Right ventricle myocardium inferior (tissue), 1 donor: ENCODE data around the gene FOXD4L1. TPM values are rescaled to one million over a fixed set of nuclear protein-coding genes. Genes with fewer than 3 reads are reported as not detected.
"Not testable (repeated sequence)": the region's sequence is repeated elsewhere in the genome, so short reads cannot be mapped to it uniquely, and the experiment has no call there.

Experiments used
- ATAC-seq: fragments of 200-7000 bp; cut with Tn5 transposase; one replicate; pipeline ENCODE4 v1.9.1; 2020; ENCODE audit warnings: mild to moderate bottlenecking, moderate library complexity
- DNase-seq: peaks from one replicate; pipeline ENCODE4 v3.0.0; 2021; ENCODE audit errors: missing footprints
- intact Hi-C: fragments of 100-400 bp; cut with DNase I; formaldehyde crosslinking; loops from one replicate; pipeline ENCODE4 v1.11.0; 2022
- long read RNA-seq: library from polyadenylated mRNA; unstranded; transcript quantifications from one replicate; pipeline ENCODE4 v2.0.0, GENCODE V29; 2021
- total RNA-seq: library from RNA; stranded (reverse); fragmentation: NEBNext Ultra II Directional; extraction: Animal tissue kit (Norgen Biotek cat#: 25700); gene quantifications from one replicate; pipeline ENCODE4 v1.2.1, GENCODE V29; 2021
- donor health status: DM: no; HTN: yes; CAD: no; lungs with severe emphysema.

FOXD4L1 gene
- total RNA-seq, result not detected
- long read RNA-seq, result 0 reads

DNA sequence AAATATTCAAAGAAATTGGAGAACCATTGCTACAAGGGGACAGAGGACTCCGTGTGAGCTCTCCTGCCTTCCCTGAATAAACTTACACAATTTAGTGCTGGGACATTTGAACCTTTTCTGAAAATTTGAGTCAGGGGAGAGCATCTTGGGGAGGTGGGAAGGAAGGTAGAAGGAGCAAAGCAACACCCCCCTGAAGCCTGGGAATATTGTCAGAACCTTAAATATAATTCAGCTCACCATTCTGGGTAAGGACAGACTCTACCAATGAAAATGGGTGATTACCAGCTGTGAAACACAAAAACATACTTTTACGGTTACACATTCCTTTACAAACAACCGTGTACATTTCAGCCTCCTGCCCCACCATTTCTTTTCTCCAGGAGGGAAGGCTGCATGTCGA is at the start of gene FOXD4L1:
TSS of gene FOXD4L1 (plus strand) at position 301 of the 400 bp plus-strand sequence. CDS start 592 bp downstream, outside the sequence.
- ATAC-seq, DNase-seq, intact Hi-C loops: not testable (repeated sequence)

DNA sequence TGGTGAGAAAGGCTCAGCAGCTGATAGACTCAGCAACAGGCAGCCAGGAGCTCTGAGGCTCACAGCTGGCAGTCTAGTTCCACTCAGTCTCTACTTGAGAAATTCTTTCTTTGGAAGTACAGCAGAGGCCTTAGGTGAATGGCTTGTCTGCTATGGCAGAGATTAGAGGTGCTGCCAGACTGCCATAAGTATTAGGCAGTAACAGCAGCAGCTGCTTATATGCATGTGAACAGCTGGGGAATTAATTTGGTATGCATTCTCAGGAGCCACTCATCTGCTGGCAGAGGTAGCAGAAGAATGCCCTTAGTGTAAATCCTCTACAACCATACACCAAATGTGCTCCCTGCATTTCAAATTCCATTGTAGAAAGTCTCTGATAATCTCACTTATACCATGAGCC is 32.7 kb upstream of the FOXD4L1 start:
- intact Hi-C loops, DNase-seq: not testable (repeated sequence)

DNA sequence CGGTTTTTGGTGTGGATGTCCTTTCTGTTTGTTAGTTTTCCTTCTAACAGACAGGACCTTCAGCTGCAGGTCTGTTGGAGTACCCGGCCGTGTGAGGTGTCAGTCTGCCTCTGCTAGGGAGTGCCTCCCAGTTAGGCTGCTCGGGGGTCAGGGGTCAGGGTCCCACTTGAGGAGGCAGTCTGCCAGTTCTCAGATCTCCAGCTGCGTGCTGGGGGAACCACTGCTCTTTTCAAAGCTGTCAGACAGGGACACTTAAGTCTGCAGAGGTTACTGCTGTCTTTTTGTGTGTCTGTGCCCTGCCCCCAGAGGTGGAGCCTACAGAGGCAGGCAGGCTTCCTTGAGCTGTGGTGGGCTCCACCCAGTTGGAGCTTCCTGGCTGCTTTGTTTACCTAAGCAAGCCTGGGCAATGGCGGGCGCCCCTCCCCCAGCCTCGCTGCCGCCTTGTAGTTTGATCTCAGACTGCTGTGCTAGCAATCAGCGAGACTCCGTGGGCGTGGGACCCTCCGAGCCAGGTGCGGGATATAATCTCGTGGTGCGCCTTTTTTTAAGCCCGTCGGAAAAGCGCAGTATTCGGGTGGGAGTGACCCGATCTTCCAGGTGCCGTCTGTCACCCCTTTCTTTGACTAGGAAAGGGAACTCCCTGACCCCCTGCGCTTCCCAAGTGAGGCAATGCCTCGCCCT is 21.6 kb upstream of the FOXD4L1 start:
- ATAC-seq, DNase-seq, intact Hi-C loops: not testable (repeated sequence)

More for the DNA sequence above, 32.7 kb upstream of the FOXD4L1 start:
- ATAC-seq, result not testable (repeated sequence)

DNA sequence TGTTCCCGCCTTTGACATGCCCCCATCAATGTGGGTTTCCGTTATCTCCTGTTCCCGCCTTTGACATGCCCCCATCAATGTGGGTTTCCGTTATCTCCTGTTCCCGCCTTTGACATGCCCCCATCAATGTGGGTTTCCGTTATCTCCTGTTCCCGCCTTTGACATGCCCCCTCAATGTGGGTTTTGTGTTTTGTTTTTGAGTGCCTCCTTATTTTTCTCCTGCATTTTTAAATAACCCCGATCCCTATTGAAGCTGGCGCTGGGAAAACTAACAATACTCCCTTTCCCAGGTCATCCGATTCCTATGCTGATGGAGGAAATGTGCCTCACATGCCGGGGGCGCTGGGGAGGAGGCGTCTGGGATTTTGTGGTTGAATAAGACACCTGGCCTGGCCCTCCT is 1.9 kb upstream of the FOXD4L1 start:
- intact Hi-C loops, ATAC-seq, DNase-seq: not testable (repeated sequence)

DNA sequence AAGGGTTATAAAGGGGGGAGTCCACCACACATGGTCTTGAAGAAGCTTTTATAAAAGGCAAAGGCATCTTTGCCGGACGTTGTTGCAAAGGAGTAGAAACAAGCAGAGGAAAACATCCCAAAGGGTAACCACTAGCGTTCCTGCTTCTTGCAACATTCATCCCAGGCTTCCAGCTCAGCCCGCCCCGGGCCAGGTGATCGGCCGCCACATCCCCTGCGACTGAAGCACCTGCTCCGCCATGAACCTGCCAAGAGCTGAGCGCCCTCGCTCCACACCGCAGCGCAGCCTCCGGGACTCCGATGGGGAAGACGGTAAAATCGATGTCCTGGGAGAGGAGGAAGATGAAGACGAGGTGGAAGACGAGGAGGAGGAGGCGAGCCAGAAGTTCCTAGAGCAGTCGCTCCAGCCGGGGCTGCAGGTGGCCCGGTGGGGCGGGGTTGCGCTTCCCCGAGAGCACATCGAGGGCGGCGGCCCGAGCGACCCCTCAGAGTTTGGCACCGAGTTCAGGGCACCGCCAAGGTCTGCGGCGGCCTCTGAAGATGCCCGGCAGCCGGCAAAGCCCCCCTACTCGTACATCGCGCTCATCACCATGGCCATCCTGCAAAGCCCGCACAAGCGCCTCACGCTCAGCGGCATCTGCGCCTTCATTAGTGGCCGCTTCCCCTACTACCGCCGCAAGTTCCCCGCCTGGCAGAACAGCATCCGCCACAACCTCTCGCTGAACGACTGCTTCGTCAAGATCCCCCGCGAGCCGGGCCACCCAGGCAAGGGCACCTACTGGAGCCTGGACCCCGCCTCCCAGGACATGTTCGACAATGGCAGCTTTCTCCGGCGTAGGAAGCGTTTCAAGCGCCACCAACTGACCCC is 787 bp downstream of the FOXD4L1 start:
- DNase-seq, intact Hi-C loops, ATAC-seq: not testable (repeated sequence)

DNA sequence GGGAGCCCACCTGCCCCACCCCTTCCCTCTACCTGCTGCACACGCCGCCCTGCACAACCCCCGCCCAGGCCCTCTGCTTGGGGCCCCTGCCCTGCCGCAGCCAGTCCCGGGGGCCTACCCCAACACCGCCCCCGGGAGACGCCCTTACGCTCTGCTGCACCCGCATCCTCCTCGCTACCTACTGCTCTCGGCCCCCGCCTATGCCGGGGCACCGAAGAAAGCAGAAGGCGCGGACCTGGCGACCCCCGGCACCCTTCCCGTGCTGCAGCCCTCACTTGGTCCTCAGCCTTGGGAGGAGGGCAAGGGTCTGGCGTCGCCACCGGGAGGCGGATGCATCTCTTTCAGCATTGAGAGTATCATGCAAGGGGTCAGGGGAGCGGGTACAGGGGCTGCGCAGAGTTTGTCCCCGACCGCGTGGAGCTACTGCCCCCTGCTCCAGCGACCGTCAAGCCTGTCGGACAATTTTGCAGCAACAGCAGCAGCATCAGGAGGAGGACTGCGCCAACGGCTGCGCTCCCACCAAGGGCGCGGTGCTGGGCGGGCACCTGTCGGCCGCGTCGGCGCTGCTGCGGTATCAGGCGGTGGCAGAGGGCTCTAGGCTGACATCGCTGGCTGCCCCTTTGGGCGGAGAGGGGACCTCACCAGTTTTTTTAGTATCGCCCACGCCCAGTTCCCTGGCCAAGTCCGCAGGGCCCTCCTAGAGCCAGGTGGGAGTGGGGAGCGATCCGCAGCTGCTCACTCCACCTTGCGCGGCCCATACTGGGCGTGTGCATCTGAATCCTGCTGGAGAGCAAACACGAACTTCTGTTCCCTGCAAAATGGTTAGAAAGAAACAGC is 1.6 kb downstream of the FOXD4L1 start:
- ATAC-seq, DNase-seq, intact Hi-C loops: not testable (repeated sequence)

DNA sequence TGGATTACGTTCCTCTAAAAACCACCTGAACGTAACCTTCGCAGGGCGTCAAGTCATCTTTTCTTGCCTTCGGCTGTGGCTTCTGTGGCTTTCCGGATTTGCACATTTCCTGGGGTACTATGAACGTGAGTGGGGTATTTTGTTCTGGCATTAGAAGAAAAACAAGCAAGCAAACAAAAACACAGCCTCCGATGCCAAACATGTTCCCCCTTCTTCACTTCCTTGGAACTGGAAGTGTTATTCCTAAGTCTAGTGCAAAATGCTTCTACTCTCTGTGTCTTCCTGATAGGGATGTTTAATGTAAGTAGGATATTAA is 2.2 kb downstream of the FOXD4L1 start:
- intact Hi-C loops, DNase-seq, ATAC-seq: not testable (repeated sequence)

DNA sequence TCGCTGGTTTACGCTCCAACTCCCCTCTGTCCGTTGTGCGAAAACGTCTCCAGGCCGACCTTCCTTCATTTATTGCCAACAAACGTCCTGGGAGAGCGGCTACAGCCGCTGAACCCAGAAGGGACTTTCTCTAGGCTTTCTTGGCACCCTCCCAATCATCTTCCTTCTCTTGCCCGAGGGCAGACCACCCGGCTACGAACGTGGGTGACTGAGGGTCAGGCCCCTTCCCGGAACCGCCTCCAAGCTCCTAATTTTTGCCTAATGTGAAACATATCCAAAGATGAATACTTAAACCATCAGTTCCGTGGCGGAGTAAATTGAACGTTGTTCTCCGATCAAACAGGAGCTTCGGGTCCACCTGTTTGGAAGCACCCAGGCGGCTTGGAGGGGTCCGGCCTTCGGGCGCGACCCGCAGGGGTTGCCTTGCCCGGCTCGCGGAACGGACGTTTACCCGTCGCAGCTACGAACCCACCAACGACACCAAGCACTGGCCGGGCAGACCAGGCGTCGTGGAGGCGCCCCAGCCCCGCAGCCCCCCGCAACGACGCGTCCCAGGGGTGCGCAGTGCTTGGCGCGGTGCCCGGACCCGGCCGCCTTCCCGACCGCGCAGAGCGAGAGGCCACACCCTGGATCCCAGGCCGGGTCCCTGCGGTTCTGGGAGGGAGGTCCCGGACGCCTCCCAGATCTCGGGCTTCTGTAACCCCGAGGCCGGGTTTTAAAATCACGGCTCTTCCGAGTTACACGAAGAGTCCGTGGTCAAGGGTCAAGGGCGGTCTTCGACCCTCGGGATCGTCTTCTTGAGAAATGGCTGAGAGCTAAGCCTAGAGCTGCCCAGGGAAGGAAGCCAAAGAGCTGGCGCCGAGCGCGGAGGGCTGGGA is 4.0 kb downstream of the FOXD4L1 start:
- intact Hi-C loops, DNase-seq: not testable (repeated sequence)
- ATAC-seq, result peak; percentile 36

DNA sequence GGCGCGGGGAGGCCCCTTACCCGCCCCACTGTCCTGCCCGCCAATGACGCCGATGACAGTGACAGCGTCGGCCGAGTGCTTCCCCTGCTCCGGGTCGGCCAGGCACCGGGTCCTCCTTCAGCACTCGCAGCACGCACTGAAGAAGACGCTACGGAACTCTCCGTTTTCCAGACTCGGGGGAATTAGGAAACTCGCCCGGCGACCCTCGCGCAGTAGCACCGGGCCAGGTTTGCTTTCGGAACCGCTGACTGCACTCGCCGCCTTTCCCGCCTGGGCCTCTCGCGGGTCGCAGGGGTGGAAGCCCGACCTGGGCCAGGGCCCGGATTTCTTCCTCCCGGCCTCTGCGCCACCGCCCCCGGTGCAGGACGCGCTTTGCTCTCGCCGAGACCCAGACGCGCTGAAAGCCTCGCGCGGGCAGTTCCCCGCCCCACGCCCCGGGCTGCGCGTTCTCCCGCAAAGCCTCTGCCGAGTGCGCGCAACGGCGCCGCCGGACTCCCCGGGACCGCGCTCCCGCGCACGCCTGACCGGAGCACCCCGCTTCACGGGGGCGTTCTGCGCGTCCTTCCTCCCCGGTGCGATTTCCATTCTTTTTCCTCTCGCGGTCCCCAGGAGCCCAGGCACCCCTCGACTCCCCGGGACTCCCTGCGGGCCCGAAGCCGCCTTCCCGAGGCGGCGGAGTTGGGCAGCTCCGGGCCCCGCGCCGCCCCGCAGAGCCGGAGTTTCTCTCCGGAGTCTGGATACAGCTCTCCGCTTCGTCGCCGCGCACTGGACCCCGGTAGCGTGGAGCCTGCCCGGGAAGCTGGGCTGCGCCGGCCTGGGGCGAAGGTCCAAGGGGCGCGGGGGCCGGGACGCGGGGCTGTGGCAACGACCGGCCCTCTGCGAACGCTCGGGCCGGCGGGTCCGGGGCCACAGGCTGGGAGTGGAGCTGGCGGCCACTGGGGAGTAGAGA is 4.9 kb downstream of the FOXD4L1 start:
- DNase-seq, result peak; percentile 84
- intact Hi-C loops, result not testable (repeated sequence)
- peak; percentile 67 for ATAC-seq

DNA sequence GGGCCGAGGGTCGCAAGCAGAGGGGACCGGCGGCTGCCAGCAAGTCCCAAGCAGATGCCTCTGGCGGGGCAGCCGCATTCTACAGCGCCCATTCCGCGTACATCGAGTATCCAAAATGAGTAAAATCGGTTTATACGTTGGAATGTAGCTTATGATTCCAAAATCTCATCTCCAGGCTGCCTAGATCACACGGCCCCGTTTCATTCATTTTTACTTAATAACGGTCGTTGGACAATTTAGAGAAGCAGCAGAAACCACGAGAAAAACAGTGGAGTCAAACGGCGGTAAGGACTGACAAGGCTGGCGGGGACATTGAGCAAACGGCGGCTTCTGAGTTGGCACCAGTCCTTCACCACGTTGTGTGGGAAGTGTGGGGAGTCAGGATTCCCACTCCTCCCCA is 5.6 kb downstream of the FOXD4L1 start:
- DNase-seq, ATAC-seq, intact Hi-C loops: not testable (repeated sequence)

DNA sequence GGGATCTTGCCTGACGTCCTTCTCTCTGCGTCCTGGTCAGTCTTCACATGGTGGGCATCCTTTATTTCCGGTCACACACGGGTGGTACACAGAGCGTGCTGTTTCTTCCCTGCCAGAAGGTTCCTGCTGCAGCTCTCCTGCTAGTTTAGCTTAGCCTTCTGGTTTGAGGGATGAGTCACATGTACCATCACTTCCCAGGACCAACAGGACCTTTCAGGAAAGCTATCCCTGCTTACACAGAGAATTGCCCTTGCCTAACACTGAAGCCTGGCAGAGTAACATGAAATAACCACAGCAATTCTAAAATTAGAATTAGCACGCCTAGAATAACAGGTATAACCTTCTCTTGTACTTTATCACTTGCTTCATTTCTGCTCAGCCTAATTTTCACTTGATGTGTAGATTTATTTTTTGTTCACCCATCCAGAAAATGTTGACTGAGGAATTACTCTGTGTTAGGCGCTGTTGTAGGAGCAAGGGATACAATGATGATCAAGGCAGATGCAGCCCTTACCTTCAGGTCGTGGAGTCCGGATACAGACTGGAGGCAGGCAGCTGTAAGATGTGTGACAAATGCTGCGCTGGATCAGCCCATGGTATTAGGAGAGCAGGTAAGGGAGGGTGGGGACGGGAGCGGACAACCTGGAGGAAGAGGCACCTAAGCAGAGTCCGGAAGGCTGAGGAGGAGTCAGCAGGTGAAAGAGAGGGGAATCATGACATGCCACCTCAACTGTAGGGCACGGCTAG is 9.1 kb downstream of the FOXD4L1 start:
- ATAC-seq, intact Hi-C loops, DNase-seq: not testable (repeated sequence)

DNA sequence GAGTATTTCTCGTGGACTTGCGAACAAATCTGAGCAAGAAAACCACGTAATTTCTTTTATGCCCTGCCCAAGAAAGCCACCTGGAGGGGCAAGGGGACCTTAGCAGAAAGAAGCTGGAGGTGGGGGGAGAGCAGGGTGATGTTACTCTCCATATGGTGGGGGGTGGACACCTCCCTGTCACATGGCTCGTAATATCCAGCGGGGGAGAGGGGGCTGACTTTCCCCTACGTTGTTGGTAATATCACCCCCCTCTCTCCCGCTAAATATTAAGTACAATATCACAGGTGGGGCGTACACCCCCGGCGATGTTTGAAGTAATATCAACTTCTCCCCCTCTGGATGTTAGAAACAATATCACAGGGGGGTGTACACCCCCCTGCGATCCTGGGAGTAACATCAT is 9.7 kb downstream of the FOXD4L1 start:
- DNase-seq, ATAC-seq, intact Hi-C loops: not testable (repeated sequence)

DNA sequence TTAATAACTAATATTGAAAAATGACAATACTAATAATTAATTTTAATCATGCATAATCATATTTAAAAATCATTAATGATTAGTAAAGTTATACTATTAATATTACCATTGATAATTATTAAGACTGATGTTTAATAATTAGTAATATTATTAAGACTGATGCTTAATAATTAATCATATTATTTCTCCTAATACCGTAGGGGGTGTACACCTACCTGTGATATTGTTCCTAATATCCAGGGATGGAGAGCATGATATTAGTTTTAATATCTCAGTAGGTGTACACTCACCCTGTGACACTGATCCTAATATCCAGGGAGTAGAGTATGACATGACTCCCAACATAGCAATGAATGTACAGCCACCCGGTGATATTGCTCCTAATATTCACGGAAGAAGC is 12.4 kb downstream of the FOXD4L1 start:
- ATAC-seq, intact Hi-C loops, DNase-seq: not testable (repeated sequence)

DNA sequence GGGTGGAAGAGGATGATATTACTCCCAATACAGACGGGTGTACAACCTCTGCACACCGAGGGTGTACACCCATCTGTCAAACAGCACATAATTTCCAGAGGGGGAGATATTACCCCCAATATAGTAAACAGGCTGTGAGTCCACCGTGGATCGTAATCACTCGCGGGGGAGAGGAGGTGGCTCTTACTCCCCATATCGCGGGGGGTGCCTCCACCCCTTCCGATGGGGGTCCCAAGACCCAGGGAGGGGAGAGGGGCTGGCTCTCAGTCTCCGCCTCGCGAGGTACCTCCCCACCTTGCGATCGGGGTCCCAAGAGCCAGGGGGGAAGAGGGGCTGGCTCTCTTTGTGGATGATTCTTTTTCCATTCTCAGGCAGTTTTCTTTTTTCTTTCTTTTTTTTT is 13.4 kb downstream of the FOXD4L1 start:
- DNase-seq, intact Hi-C loops, ATAC-seq: not testable (repeated sequence)

DNA sequence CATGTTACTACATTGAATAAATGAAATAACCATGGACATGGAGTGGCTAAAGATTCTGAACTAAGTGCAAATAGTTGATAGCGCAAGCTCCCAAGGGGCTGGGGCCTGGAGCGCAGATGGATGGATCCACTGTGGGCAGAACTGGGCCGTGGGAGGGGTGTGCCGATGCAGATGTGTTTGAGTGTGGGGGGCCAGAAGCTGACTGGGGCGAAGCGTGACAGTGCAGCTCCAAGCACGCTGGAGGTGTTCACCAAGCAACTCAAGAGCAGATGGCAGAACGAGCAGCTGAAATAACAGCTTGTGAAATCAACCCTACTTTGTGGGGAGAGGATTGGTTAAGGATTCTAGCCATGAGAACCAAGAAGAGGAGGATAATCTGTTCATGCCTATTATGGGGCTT is 17.0 kb downstream of the FOXD4L1 start:
- DNase-seq, intact Hi-C loops, ATAC-seq: not testable (repeated sequence)

DNA sequence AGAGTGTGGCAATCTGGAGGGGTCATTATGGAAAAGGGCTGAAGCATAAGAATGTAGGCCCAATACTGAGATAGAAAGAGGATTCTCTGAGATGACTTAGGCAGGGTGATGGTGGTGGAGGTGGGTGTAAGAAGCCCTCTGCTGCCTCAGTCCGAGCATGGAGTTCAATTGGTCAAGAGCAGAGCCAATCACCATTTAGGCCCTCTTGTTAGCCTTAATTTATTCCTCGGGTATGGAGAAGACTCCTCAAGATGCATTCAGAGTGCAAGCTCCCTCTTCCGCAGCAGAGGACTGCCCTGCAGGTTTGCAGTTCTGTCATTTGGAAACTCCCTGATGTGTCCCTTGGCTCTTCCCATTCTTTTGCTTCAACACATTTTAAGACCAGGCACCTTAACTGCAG is 17.5 kb downstream of the FOXD4L1 start:
- intact Hi-C loops, ATAC-seq, DNase-seq: not testable (repeated sequence)
